HEK293 (cell line): ENCODE data around the gene RIMBP3C.
"Not testable (repeated sequence)": the region's sequence is repeated elsewhere in the genome, so short reads cannot be mapped to it uniquely, and the experiment has no call there.

ENCODE experiments used
- CTCF ChIA-PET: fragments of 350-600 bp; formaldehyde crosslinking; extraction: SDS; loops from one replicate; lab custom pipeline; 2021; ENCODE audit warnings: antibody characterized with exemption; lab: Yijun Ruan, JAX
- POLR2A ChIA-PET: fragments of 300-600 bp; formaldehyde crosslinking; extraction: SDS; loops from one replicate; lab custom pipeline; 2020; ENCODE audit warnings: antibody characterized with exemption, inconsistent platforms; lab: Yijun Ruan, JAX
- H3K27ac ChIP-seq: fragments of 200-500 bp; sonication (Bioruptor generic); 2 replicates; pipeline ENCODE4 v1.5.1; 2014; ENCODE audit warnings: low read depth, low read length, control low read depth, inconsistent platforms; ENCODE audit errors: extremely low read depth
- H3K36me3 ChIP-seq, 2 experiments: fragments of 200-500 bp in 1 of 2; sonication (Bioruptor generic) in 1 of 2; 1 replicate in 1 of 2; 2 replicates in 1 of 2; pipeline ENCODE4 v1.5.1; 2014 to 2017; ENCODE audit warnings: inconsistent platforms in 2 of 2, low read length in 2 of 2; ENCODE audit not compliant: control insufficient read depth in 2 of 2, insufficient read depth in 1 of 2
- H3K4me1 ChIP-seq: fragments of 200-500 bp; sonication (Bioruptor generic); 2 replicates; pipeline ENCODE4 v1.5.1; 2014; ENCODE audit warnings: mild to moderate bottlenecking, low read length, inconsistent platforms; ENCODE audit not compliant: control insufficient read depth, insufficient read depth
- H3K4me3 ChIP-seq: 2 replicates; pipeline ENCODE4 v1.5.1; 2011; ENCODE audit warnings: low read depth, mild to moderate bottlenecking, control low read depth, low read length, moderate library complexity
- H3K9me3 ChIP-seq: fragments of 200-500 bp; sonication (Bioruptor generic); 2 replicates; pipeline ENCODE4 v1.5.1; 2014; ENCODE audit warnings: low read depth, low read length, inconsistent platforms; ENCODE audit not compliant: control insufficient read depth, insufficient read depth
- GLIS1 ChIP-seq: fragments of 450-650 bp; formaldehyde crosslinking; IDR thresholded peaks from 2 replicates; pipeline ENCODE4 v1.5.1; 2016; ENCODE audit warnings: missing biosample characterization, missing genetic modification characterization
- HOXA7 ChIP-seq: sonication (generic); formaldehyde crosslinking; IDR thresholded peaks from 2 replicates; pipeline ENCODE4 v1.8.1; 2022; ENCODE audit warnings: missing genetic modification reagents, borderline replicate concordance
- KLF1 ChIP-seq: fragments of 450-650 bp; formaldehyde crosslinking; IDR thresholded peaks from 2 replicates; pipeline ENCODE4 v1.5.1; 2016; ENCODE audit warnings: missing biosample characterization, missing genetic modification characterization
- KLF7 ChIP-seq: fragments of 450-650 bp; formaldehyde crosslinking; IDR thresholded peaks from 2 replicates; pipeline ENCODE4 v1.5.1; 2016; ENCODE audit warnings: missing biosample characterization, missing genetic modification characterization, borderline replicate concordance
- MZF1 ChIP-seq: fragments of 450-650 bp; formaldehyde crosslinking; IDR thresholded peaks from 2 replicates; pipeline ENCODE4 v1.5.1; 2017; ENCODE audit warnings: missing biosample characterization, missing genetic modification characterization, borderline replicate concordance
- PRDM1 ChIP-seq: fragments of 450-650 bp; formaldehyde crosslinking; IDR thresholded peaks from 2 replicates; pipeline ENCODE4; 2016; ENCODE audit warnings: missing biosample characterization, missing genetic modification characterization
- SETDB1 ChIP-seq: IDR thresholded peaks from one replicate; pipeline ENCODE4 v1.6.1; 2017; ENCODE audit warnings: mild to moderate bottlenecking, low read length, moderate library complexity, mixed read lengths; ENCODE audit not compliant: insufficient read length
- ZNF121 ChIP-seq: fragments of 450-650 bp; formaldehyde crosslinking; IDR thresholded peaks from 2 replicates; pipeline ENCODE4 v1.5.1; 2016; ENCODE audit warnings: missing biosample characterization, missing genetic modification characterization
- ZNF146 ChIP-seq: fragments of 450-650 bp; formaldehyde crosslinking; IDR thresholded peaks from 2 replicates; pipeline ENCODE4 v1.5.1; 2016; ENCODE audit warnings: missing biosample characterization, missing genetic modification characterization
- ZNF155 ChIP-seq: fragments of 450-650 bp; formaldehyde crosslinking; IDR thresholded peaks from 2 replicates; pipeline ENCODE4 v1.5.1; 2016; ENCODE audit warnings: missing biosample characterization, missing genetic modification characterization
- ZNF335 ChIP-seq: fragments of 450-650 bp; formaldehyde crosslinking; conservative IDR thresholded peaks from 2 replicates; pipeline ENCODE4 v1.5.1; 2016; ENCODE audit warnings: missing biosample characterization, missing genetic modification characterization
- ZNF366 ChIP-seq: fragments of 450-650 bp; formaldehyde crosslinking; conservative IDR thresholded peaks from 2 replicates; pipeline ENCODE4 v1.5.1; 2016; ENCODE audit warnings: missing biosample characterization, missing genetic modification characterization
- ZNF423 ChIP-seq: fragments of 450-650 bp; formaldehyde crosslinking; IDR thresholded peaks from 2 replicates; pipeline ENCODE4 v1.5.1; 2016; ENCODE audit warnings: missing biosample characterization, missing genetic modification characterization
- ZNF624 ChIP-seq: fragments of 450-650 bp; formaldehyde crosslinking; IDR thresholded peaks from 2 replicates; pipeline ENCODE4 v1.5.1; 2017; ENCODE audit warnings: missing biosample characterization, missing genetic modification characterization
- ZNF629 ChIP-seq: fragments of 450-650 bp; formaldehyde crosslinking; IDR thresholded peaks from 2 replicates; pipeline ENCODE4 v1.5.1; 2017; ENCODE audit warnings: missing biosample characterization, missing genetic modification characterization
- ZNF654 ChIP-seq: fragments of 450-650 bp; formaldehyde crosslinking; IDR thresholded peaks from 2 replicates; pipeline ENCODE4 v1.5.1; 2016; ENCODE audit warnings: low read depth, missing biosample characterization, missing genetic modification characterization
- ZNF660 ChIP-seq: fragments of 450-650 bp; IDR thresholded peaks from 2 replicates; pipeline ENCODE4 v1.5.1; 2018; ENCODE audit warnings: missing biosample characterization, mild to moderate bottlenecking, missing genetic modification characterization
- ZNF830 ChIP-seq: fragments of 450-650 bp; IDR thresholded peaks from 2 replicates; pipeline ENCODE4 v1.5.0; 2018; ENCODE audit warnings: missing biosample characterization, missing genetic modification characterization, low read depth, mild to moderate bottlenecking, moderate library complexity
- TF ChIP-seq, protein P1 (sequence below): fragments of 450-650 bp; formaldehyde crosslinking; IDR thresholded peaks from 2 replicates; pipeline ENCODE4 v1.5.1; 2016; ENCODE audit warnings: missing biosample characterization, missing genetic modification characterization, borderline replicate concordance
- TF ChIP-seq, protein P2 (sequence below): fragments of 450-650 bp; formaldehyde crosslinking; IDR thresholded peaks from 2 replicates; pipeline ENCODE4 v1.5.1; 2016; ENCODE audit warnings: missing biosample characterization, missing genetic modification characterization
- TF ChIP-seq, protein P3 (sequence below): fragments of 450-650 bp; formaldehyde crosslinking; IDR thresholded peaks from 2 replicates; pipeline ENCODE4 v1.5.1; 2016; ENCODE audit warnings: missing biosample characterization, missing genetic modification characterization

RIMBP3C gene

DNA sequence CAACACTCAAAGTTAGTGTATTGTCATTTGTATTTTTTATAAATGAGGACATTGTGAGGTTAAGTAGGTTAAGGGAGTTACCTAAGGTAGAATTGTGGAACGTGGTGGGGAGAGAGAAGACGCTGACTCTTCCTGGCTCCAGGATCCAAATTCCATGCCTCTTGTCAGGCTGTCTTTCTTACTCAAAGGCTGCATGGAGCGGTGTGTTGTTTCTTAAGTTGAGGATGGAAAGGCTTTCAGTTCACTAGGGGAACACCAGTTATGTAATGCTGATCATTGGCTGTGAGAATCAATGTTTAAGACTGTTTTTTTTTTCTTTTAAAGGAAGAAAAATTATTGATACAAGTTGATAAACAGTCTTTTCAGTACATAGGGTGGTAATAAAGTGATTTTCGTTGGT, 19.1 kb upstream of the RIMBP3C start (continued):
- TF ChIP-seq ZNF629 (tag by site-specific recombination) (no peak), ZNF654 (tag by site-specific recombination) (no peak), ZNF366 (tag by site-specific recombination) (no peak)

DNA sequence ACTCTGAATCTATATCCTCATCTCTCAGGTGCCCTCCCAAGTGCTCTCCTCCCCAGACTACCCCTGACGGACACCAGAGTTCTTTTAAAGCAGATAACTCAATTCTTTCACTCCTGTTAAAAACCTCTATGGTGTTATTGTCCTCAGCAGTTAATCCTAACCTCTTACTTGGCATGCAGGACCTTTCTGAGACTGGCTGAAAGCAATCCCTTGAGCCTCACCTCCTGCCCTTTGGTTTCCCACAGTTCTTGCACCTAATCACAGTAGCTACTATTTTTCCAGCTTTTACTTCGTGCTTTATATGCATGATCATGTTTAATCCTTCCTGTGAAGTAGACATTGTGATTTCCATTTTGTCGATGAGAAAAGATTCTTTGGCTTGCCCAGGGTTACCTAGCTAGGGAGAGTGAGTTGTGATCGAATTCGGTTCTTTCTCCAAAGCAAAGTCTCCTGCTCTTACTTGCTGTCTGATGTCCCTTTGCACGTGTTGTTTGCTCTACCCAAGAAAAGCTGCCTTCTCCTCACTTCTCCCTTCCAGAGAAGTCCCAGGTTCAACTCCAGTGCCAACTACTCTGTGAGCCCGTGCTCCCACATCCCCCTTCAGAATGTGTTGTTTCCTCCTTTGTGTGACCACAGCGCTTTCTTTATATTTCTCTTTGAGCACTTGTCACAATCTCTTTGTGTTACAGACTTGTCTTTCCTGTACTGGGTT, 18.4 kb upstream of the RIMBP3C start:
- peaks cover 0 to 35% of the 10 kb centered on the region in 2 experiments; a peak in 1 of 3 replicates for H3K36me3 ChIP-seq
- ChIA-PET POLR2A (interaction anchor here (1.5 to 1.6 kb wide), 3 partner anchors 9 to 59 kb away, joined by 4 to 7 read pairs (median 6); no protein-coding TSS in a partner anchor), CTCF (interaction anchor here (0.5 to 1.1 kb wide), 2 partner anchors 60 to 180 kb away, joined by 3 read pairs; no protein-coding TSS in a partner anchor)
- no peak overlapping the region for H3K27ac ChIP-seq
- peaks cover 10% of the 10 kb centered on the region for H3K4me1 ChIP-seq
- TF ChIP-seq PRDM1 (tag by site-specific recombination) (peak; percentile 93), ZNF624 (no peak), ZNF146 (tag by site-specific recombination) (no peak), KLF1 (tag by site-specific recombination) (no peak), KLF7 (tag by site-specific recombination) (no peak), ZNF155 (no peak), ZNF830 (tag by site-specific recombination) (no peak)
- TF ChIP-seq, protein P1, sequence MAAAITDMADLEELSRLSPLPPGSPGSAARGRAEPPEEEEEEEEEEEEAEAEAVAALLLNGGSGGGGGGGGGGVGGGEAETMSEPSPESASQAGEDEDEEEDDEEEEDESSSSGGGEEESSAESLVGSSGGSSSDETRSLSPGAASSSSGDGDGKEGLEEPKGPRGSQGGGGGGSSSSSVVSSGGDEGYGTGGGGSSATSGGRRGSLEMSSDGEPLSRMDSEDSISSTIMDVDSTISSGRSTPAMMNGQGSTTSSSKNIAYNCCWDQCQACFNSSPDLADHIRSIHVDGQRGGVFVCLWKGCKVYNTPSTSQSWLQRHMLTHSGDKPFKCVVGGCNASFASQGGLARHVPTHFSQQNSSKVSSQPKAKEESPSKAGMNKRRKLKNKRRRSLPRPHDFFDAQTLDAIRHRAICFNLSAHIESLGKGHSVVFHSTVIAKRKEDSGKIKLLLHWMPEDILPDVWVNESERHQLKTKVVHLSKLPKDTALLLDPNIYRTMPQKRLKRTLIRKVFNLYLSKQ (tag by site-specific recombination): no peak
- TF ChIP-seq, all 188 proteins: peak for 1
- H3K9me3 ChIP-seq: no peaks in the 10 kb centered on the region
- no peak overlapping the region for H3K4me3 ChIP-seq

DNA sequence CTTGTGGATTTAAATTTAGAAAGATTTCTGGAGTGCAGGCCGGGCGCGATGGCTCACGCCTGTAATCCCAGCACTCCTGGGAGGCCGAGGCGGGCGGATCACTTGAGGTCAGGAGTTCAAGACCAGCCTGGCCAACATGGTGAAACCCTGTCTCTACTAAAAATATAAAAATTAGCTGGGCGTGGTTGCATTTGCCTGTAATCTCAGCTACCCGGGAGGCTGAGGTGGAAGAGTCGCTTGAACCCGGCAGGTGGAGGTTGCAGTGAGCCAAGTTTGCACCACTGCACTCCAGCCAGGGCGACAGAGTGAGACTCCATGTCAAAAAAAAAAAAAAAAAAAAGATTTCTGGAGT, 17.8 kb upstream of the RIMBP3C start:
- not testable (repeated sequence) for H3K27ac ChIP-seq, H3K9me3 ChIP-seq, H3K4me1 ChIP-seq
- ChIA-PET POLR2A (interaction anchor here (0.8 to 1.6 kb wide), 4 partner anchors 9 to 73 kb away, joined by 3 to 7 read pairs (median 5); partner anchors contain the start of gene SDF2L1), CTCF (interaction anchor here (0.5 to 1.1 kb wide), 2 partner anchors 60 to 181 kb away, joined by 3 read pairs; no protein-coding TSS in a partner anchor)
- TF ChIP-seq GLIS1 (tag by site-specific recombination): peak; percentile 17; the same call in 1 of the 2 replicates
- Histone ChIP-seq H3K4me3 (peak overlapping the region; percentile 98), H3K36me3 (peaks cover 0 to 35% of the 10 kb centered on the region in 2 experiments; a peak in 1 of 3 replicates)

DNA sequence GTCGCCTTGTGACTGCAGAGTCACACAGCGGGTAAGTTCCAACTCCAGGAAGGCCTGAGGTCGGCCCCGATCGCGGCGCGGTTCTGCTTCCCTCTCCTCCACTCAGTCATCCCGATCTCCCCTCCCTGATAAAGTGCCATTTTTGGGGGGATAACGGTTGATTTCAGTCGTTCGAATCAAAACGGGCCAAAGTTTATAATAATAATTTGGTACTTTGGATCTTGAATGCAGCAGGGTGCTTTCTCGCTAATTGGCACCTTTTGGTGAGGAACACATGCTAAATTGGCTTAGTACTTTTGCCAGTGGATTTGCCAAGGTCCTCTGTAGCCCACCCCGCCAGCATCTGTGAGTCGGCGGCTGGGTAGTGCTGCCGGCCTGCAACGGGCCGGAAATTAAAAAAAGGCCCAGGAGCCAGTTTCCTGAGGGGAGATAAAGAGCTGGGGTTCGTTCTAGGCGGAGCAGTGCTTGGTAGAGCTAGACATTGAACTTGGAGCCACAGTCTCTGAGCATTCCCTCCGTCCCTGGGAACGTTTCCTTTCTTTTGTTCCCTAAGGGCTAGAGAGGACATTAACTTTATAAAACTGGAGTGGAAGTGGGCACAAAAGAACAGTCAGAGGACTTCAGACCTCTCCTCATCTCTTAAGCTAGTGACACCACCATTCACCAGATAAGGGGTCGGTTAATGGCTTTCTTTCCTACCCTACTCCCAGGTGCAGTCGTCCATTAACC, 17.2 kb upstream of the RIMBP3C start:
- H3K27ac ChIP-seq: peak overlapping the region; percentile 65
- peaks cover 0 to 32% of the 10 kb centered on the region in 2 experiments; a peak in 1 of 3 replicates for H3K36me3 ChIP-seq
- POLR2A ChIA-PET: interaction anchor here (0.8 to 1.6 kb wide), 4 partner anchors 10 to 74 kb away, joined by 3 to 7 read pairs (median 5); partner anchors contain the start of gene SDF2L1
- CTCF ChIA-PET: interaction anchor here (1.1 kb wide), 1 partner anchor 61 kb away, joined by 3 read pairs; no protein-coding TSS in a partner anchor
- peaks cover 7% of the 10 kb centered on the region; the same call in 1 of the 2 replicates for H3K4me1 ChIP-seq
- peak overlapping the region; percentile 98 for H3K4me3 ChIP-seq
- no peaks in the 10 kb centered on the region for H3K9me3 ChIP-seq
- TF ChIP-seq SETDB1 (no peak), MZF1 (tag by site-specific recombination) (no peak), ZNF335 (tag by site-specific recombination) (0 out of 2 replicates have a peak, but pooled peaks have one; percentile 34), ZNF423 (no peak), HOXA7 (CRISPR knock-in tag) (no peak), ZNF121 (peak; percentile 14; the same call in 1 of the 2 replicates), ZNF660 (0 out of 2 replicates have a peak, but pooled peaks have one; percentile 10), ZNF830 (tag by site-specific recombination) (no peak)
- TF ChIP-seq, protein P2, sequence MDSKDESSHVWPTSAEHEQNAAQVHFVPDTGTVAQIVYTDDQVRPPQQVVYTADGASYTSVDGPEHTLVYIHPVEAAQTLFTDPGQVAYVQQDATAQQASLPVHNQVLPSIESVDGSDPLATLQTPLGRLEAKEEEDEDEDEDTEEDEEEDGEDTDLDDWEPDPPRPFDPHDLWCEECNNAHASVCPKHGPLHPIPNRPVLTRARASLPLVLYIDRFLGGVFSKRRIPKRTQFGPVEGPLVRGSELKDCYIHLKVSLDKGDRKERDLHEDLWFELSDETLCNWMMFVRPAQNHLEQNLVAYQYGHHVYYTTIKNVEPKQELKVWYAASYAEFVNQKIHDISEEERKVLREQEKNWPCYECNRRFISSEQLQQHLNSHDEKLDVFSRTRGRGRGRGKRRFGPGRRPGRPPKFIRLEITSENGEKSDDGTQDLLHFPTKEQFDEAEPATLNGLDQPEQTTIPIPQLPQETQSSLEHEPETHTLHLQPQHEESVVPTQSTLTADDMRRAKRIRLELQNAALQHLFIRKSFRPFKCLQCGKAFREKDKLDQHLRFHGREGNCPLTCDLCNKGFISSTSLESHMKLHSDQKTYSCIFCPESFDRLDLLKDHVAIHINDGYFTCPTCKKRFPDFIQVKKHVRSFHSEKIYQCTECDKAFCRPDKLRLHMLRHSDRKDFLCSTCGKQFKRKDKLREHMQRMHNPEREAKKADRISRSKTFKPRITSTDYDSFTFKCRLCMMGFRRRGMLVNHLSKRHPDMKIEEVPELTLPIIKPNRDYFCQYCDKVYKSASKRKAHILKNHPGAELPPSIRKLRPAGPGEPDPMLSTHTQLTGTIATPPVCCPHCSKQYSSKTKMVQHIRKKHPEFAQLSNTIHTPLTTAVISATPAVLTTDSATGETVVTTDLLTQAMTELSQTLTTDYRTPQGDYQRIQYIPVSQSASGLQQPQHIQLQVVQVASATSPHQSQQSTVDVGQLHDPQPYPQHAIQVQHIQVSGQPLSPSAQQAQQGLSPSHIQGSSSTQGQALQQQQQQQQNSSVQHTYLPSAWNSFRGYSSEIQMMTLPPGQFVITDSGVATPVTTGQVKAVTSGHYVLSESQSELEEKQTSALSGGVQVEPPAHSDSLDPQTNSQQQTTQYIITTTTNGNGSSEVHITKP: peak; percentile 56
- TF ChIP-seq, protein P3, sequence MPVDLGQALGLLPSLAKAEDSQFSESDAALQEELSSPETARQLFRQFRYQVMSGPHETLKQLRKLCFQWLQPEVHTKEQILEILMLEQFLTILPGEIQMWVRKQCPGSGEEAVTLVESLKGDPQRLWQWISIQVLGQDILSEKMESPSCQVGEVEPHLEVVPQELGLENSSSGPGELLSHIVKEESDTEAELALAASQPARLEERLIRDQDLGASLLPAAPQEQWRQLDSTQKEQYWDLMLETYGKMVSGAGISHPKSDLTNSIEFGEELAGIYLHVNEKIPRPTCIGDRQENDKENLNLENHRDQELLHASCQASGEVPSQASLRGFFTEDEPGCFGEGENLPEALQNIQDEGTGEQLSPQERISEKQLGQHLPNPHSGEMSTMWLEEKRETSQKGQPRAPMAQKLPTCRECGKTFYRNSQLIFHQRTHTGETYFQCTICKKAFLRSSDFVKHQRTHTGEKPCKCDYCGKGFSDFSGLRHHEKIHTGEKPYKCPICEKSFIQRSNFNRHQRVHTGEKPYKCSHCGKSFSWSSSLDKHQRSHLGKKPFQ (tag by site-specific recombination): no peak
